SJCRH30 (cell line): ENCODE data around the gene MEF2C. TPM values are rescaled to one million over a fixed set of nuclear protein-coding genes. Genes with fewer than 3 reads are reported as not detected.
A peak's percentile ranks its signal among the peaks of the same experiment; 100 is the strongest.

Experiments
- DNase-seq, 2 experiments: peaks; one replicate each; pipeline ENCODE4 v3.0.0-alpha.2; 2015 to 2020
- H3K27ac ChIP-seq: fragments of 250-450 bp; sonication (Bioruptor Pico); 2 replicates; pipeline ENCODE4 v1.5.1; 2020; ENCODE audit warnings: mild to moderate bottlenecking, moderate library complexity
- H3K27me3 ChIP-seq: fragments of 250-450 bp; sonication (Bioruptor Pico); 2 replicates; pipeline ENCODE4 v1.5.1; 2020; ENCODE audit warnings: mild to moderate bottlenecking, moderate library complexity
- H3K36me3 ChIP-seq: fragments of 250-450 bp; sonication (Bioruptor Pico); 2 replicates; pipeline ENCODE4 v1.5.1; 2020; ENCODE audit warnings: mild to moderate bottlenecking, moderate library complexity
- H3K4me1 ChIP-seq: fragments of 250-450 bp; sonication (Bioruptor Pico); 2 replicates; pipeline ENCODE4 v1.5.1; 2020; ENCODE audit warnings: mild to moderate bottlenecking, moderate library complexity
- H3K4me3 ChIP-seq: fragments of 250-450 bp; sonication (Bioruptor Pico); 2 replicates; pipeline ENCODE4 v1.5.1; 2020; ENCODE audit warnings: mild to moderate bottlenecking, moderate library complexity
- H3K9me3 ChIP-seq: fragments of 250-450 bp; sonication (Bioruptor Pico); replicated peaks from 2 replicates; pipeline ENCODE4 v1.5.1; 2020; ENCODE audit warnings: mild to moderate bottlenecking, moderate library complexity
- total RNA-seq: library from RNA; depleted of rRNA; stranded (reverse); fragments of >200 nt; shearing (Covaris generic); gene quantifications from 2 replicates; pipeline ENCODE4 v1.2.3, GENCODE V29; 2014

The MEF2C gene
- total RNA-seq, 1 experiment from 2014 or later, result 67.2 TPM

DNA sequence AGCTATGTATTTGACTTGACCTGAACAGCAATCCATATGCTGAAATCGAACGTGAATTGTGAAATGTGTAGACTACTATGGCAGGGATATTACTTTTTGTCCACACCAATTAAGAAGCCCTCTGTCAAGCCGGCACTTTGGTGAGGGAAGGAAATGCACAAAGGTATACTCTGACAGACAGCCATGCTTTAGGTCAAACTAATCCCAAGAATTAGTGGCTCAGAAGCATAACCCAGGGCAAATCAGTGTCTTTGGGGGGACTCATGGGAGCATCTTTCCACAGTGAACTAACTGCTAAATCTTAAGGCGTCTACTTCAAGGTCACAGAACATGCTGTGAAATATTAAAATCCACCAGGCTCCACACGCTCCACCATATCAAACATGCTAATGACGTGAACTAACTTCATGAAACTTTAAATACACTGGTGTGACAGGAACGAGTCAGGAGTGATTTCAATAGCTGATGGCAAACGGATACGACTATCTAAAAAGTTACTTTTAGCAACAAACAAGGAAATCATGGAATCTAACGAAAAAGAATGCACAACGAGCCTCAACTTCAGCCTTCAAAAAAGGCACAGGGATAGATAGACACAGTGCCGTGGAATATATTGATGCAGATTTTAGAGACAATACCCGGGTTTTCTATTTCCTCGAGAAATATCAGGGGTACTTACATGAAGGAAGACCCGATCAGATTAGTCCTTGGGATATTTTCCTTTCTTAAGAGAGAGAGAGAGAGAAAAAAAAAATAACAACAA, 527 bp downstream of the MEF2C start:
- H3K27ac ChIP-seq, result peak overlapping the region; percentile 74
- H3K4me3 ChIP-seq, result peak overlapping the region; percentile 67
- peak; percentile 24 to 50 for DNase-seq
- peaks cover 21% of the 10 kb centered on the region for H3K4me1 ChIP-seq
- H3K27me3 ChIP-seq, result no peaks in the 10 kb centered on the region
- H3K9me3 ChIP-seq, result no peaks in the 10 kb centered on the region
- H3K36me3 ChIP-seq, result peaks cover 12% of the 10 kb centered on the region

DNA sequence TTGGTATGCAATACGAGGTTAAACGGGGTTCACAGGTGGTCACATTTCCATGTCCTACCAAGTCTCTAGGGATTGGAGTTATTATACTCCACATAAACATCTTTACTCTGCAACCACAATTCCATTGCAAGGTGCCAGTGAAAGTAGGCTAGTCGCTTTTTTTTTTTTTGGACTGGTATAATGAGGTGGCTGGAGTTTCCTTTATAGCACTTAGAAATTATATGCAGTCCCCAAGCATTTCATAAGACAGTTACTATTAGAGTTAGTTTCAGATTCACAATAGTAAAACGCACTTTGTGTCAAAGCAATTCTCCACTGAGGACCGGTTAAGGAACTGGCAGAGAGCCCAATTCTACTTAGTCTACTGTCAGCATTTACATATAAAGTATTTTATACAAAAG, 1.4 kb downstream of the MEF2C start:
- Histone ChIP-seq H3K9me3 (no peaks in the 10 kb centered on the region), H3K4me1 (peaks cover 21% of the 10 kb centered on the region), H3K27me3 (no peaks in the 10 kb centered on the region), H3K4me3 (peak overlapping the region; percentile 67), H3K36me3 (peaks cover 14% of the 10 kb centered on the region), H3K27ac (peak overlapping the region; percentile 74; the same call in 1 of the 2 replicates)
- DNase-seq, result peak in 1 of 2 experiments; percentile 46

DNA sequence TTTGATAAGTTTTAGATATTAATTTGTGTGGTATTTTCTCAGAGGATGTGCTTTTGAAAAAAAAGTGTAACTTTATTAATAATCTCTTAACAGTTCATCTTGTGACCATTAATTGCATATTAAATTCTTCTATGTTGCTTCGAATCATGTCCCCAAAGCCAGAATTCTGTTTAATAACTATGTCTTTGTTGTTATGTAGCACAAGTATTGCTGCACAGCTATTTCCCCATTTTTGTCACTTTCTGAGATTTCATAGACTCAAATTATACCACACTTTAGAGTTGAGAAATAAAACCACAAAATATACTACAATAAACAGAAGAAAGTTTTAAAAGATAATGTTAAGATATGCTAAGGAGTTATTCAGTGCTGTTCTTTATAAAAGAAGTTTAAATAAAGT, 2.8 kb downstream of the MEF2C start:
- Histone ChIP-seq H3K36me3 (peaks cover 14% of the 10 kb centered on the region), H3K4me3 (no peak overlapping the region), H3K27ac (no peak overlapping the region), H3K27me3 (no peaks in the 10 kb centered on the region), H3K4me1 (peaks cover 12% of the 10 kb centered on the region), H3K9me3 (no peaks in the 10 kb centered on the region)
- no peak for DNase-seq

DNA sequence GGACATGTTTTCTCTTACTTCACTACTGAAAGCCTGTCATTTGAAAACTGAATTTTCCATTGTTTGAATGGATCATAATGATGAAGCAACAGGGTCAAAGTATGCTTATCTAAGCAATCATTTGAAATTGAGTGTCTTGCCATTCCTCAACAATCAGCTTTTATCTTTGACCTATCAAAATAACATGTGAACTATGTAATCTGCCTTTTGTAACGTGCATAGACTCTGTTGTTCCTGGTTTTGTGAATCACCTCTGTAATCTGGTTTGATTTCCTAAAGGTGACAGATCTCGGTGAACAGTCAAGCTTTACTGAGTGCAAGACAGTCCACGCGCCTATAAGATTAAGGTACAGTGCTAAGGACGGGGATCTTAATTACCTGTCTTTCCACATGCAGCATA, 3.3 kb downstream of the MEF2C start:
- H3K36me3 ChIP-seq, result peaks cover 14% of the 10 kb centered on the region
- no peak for DNase-seq
- no peak overlapping the region for H3K4me3 ChIP-seq
- peaks cover 10% of the 10 kb centered on the region for H3K4me1 ChIP-seq
- no peak overlapping the region for H3K27ac ChIP-seq
- H3K27me3 ChIP-seq, result no peaks in the 10 kb centered on the region
- no peaks in the 10 kb centered on the region for H3K9me3 ChIP-seq

DNA sequence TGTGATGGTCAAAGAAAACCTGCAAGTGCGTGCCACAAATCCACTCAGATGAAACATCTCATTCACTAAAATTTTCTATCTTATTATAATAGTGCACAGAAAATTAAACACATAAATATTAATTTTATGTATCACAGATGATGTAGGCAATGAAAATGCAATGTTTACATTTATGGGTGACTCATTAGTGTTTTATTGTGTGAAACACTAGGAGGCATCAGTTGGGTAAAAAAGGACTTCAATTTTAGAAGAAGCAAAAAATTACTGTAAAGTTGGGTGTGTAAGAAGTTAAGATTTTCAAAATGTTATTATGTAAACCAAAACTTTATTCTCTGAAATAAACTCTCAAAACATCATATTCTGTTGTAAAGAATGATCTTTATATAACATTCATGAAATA, 4.0 kb downstream of the MEF2C start:
- Histone ChIP-seq H3K27ac (no peak overlapping the region), H3K4me3 (no peak overlapping the region), H3K36me3 (peaks cover 14% of the 10 kb centered on the region), H3K4me1 (peaks cover 10% of the 10 kb centered on the region), H3K27me3 (no peaks in the 10 kb centered on the region), H3K9me3 (no peaks in the 10 kb centered on the region)
- no peak for DNase-seq

DNA sequence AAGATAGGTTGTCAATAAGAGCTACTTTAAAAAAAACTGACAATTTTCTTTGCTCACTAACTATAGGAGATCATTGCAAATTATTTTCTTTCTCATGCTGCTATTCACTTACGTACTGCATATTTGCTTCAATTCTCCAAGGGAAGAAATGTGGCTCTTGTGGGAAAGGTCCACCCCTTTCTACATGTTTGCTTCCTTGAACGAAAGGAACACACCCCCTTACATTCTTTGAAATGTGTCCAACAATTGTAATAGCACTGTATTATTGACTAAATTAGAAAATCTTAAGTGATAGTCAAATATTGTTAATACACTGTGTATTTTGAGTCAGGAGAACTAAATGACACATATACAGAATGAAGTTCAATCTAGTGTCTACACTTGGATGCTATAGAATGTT, 5.2 kb downstream of the MEF2C start:
- peaks cover 10% of the 10 kb centered on the region for H3K4me1 ChIP-seq
- no peak overlapping the region for H3K27ac ChIP-seq
- no peaks in the 10 kb centered on the region for H3K9me3 ChIP-seq
- H3K27me3 ChIP-seq, result no peaks in the 10 kb centered on the region
- peaks cover 16% of the 10 kb centered on the region for H3K36me3 ChIP-seq
- no peak for DNase-seq
- H3K4me3 ChIP-seq, result no peak overlapping the region

DNA sequence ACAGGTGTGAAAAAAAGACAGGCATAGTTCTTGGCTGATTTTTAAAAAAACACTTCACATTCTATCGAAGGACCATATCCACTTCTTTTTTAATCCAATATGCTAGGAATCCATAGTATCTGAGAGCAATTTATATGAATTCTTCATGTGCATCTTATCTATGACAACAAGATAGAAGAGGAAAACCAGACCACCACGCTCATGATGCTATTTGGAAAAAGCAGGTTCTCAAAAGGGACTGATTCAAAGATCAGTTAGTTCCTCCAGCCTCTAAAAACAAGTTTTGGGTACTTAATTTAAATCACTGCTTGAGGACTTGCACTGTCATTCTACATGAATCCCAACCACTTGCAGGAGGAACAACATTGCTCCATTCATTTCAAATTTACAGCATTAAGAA, 6.3 kb downstream of the MEF2C start:
- no peak overlapping the region for H3K27ac ChIP-seq
- H3K4me3 ChIP-seq, result no peak overlapping the region

DNA sequence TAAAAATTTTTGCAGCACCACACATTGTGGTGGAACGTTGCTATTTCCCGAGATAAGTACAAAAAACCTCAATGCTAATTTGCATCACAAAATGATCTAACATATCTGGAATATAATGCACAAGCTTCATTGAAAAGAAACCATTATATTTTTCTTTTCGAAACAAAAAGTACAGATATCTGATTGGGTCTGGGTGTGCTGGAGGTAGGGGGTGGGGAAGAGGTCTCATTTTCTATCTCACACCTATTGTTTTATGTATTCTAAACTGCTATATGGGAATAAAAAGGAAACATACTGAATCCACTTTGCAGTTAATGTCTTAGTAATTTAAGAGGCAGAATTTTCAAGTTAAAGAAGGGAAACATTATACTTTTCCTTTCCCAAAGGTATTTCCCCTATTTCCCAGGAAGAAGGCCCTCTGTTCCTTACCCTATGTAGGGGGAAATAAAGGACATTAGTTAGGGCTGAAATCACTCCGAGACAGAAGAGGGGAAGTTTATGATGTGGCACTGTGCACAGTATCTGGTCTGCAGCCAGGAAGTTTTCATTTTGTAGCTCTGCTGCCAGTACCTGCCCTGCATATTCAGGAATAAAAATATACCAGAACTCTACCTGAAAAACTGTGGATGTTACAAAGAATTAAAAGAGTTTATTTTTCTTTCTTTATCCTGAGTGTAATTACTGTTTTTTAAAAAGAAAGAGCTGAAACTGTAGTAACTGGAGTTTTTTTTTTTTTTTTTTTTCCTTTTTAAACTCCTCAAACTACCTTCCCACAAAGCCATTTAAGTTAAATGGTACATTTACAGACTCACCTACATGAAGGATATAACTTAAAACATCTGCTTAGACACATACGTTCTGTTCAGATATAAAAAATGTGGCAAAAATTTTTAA, 7.4 kb downstream of the MEF2C start:
- DNase-seq, result no peak
- H3K27ac ChIP-seq, result no peak overlapping the region
- H3K4me1 ChIP-seq, result peaks cover 10% of the 10 kb centered on the region
- no peaks in the 10 kb centered on the region for H3K9me3 ChIP-seq
- no peak overlapping the region for H3K4me3 ChIP-seq
- peaks cover 24% of the 10 kb centered on the region for H3K36me3 ChIP-seq
- no peaks in the 10 kb centered on the region for H3K27me3 ChIP-seq

More for the DNA sequence above, 6.3 kb downstream of the MEF2C start:
- DNase-seq, result no peak
- Histone ChIP-seq H3K36me3 (peaks cover 19% of the 10 kb centered on the region), H3K27me3 (no peaks in the 10 kb centered on the region), H3K9me3 (no peaks in the 10 kb centered on the region), H3K4me1 (peaks cover 10% of the 10 kb centered on the region)

DNA sequence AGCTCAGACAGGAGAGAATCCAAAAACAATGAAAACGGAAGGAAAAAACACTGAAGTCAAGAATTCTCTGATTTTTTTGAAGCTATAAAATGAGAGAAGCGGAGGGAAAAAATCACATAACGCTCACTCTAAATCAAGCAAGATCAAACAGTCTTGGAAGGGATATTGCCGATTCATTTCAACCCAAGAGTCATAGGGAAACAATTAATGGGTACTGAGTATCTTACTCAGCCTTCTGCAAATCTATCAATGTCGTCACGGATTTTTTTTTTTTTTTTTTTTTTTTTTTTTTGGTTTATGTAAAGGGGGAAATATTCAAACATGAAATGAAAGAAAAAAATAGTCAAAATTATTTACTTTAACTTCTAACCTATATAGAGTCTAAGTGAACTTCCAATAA, 9.5 kb downstream of the MEF2C start:
- Histone ChIP-seq H3K27ac (no peak overlapping the region), H3K4me3 (no peak overlapping the region)

DNA sequence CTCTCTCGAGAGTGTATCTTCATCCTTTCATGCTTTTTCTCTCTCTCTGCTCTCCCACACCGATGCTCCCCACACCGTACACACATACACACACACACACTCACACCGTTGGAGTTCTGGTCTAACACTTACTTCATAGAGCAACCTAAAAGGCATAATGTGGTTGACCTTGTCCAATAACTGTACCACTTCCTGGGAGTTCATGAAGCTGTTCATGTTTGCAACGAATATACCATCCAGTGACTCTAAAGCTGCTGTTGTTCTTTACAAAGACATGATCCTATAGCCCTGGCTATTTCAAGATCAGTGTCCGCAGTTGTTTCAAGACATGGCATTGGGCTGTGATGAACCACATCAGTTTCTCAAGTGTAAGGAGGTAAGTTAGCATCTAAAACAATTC, 10.0 kb downstream of the MEF2C start:
- DNase-seq, result no peak
- H3K4me1 ChIP-seq, result no peaks in the 10 kb centered on the region
- no peak overlapping the region for H3K4me3 ChIP-seq
- H3K27me3 ChIP-seq, result no peaks in the 10 kb centered on the region
- H3K36me3 ChIP-seq, result peaks cover 26% of the 10 kb centered on the region
- no peaks in the 10 kb centered on the region for H3K9me3 ChIP-seq
- no peak overlapping the region for H3K27ac ChIP-seq

More for the DNA sequence above, 9.5 kb downstream of the MEF2C start:
- Histone ChIP-seq H3K4me1 (no peaks in the 10 kb centered on the region), H3K36me3 (peaks cover 28% of the 10 kb centered on the region), H3K9me3 (no peaks in the 10 kb centered on the region), H3K27me3 (no peaks in the 10 kb centered on the region)
- no peak for DNase-seq

DNA sequence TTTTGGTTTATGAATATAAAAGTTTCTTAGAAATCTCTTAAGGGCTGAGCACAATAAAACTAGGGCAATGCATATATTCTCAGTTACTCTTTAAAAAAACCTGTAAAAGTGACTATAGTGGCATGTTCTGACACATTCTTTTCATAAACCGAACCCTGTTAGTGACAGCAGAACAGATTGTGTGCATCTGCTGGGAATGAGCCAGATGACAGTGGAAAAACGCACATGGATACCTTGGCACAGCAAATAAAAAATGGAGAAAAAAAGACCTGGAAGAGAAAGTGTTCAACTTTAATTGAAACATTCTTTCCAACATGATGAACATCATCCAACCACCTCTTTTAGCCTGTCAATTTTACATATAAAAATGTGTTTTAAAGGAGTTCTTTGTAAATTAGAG, 12.7 kb downstream of the MEF2C start:
- Histone ChIP-seq H3K27me3 (no peaks in the 10 kb centered on the region), H3K4me1 (no peaks in the 10 kb centered on the region), H3K27ac (no peak overlapping the region), H3K9me3 (no peaks in the 10 kb centered on the region), H3K4me3 (no peak overlapping the region), H3K36me3 (peaks cover 23% of the 10 kb centered on the region)
- no peak for DNase-seq

DNA sequence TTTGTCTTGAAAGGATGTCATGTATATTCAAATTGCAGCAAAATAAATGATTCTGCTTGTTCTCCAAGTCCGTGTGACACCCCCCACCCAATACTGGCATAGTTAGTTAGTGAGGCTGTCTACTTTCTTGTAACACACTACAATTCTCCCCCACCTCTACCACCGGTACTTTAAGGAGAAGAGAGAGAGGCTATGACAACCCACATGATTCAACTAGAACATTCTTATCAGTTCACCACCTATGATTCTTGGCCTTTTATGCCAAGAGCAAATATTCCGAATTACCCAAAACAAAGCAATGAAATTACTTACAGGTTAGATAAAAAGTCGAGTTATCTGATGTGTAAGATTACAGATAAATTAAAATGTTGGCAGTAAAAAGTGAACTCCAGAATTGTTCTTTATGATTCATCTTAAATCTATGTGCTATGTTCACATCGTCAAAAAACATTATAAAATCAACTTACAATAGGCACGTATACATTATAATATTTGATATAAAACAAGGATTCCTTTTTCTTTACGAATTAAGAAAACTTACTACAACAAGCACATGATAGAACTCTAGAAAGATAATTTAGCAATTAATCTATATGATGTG, 14.4 kb downstream of the MEF2C start:
- Histone ChIP-seq H3K4me1 (no peaks in the 10 kb centered on the region), H3K27ac (no peak overlapping the region), H3K36me3 (peaks cover 24% of the 10 kb centered on the region), H3K4me3 (no peak overlapping the region), H3K9me3 (no peaks in the 10 kb centered on the region), H3K27me3 (no peaks in the 10 kb centered on the region)
- DNase-seq, result no peak

DNA sequence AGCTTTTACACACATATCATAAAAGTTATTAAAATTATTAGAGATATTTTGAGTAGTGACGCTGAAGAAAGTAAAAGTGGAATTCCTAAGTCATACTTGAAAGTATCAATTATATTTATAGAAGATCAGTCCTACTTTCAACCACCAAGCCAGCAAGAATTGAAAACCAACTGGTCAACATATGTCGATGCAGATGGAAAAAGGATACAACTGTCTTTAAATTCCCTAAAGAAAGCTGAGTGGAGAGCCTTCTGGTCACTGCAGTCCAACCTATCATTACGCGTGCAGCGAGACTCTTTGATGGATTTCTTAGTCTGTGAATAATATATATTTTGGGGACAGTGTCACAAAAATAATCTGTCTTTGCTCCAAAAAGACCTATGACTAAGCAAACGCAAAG, 15.3 kb downstream of the MEF2C start:
- Histone ChIP-seq H3K36me3 (peaks cover 22% of the 10 kb centered on the region), H3K4me3 (no peak overlapping the region), H3K27ac (no peak overlapping the region), H3K4me1 (no peaks in the 10 kb centered on the region), H3K9me3 (no peaks in the 10 kb centered on the region), H3K27me3 (no peaks in the 10 kb centered on the region)
- no peak for DNase-seq

DNA sequence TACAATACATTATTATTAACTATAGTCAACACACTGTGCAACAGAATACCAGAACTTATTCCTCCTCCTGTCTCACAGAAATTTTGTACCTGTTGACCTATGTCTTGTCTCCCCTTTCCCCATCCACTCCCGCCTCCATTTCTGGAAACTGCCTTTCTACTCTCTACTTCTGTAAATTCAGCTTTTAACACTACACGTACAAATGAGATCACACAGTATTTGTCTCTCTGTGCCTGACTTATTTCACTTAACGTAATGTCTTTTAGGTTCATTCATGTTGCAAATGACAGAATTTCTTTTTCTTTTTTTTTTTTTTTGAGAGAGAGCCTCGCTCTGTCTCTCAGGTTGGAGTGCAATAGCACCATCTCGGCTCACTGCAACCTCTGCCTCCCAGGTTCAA, 19.5 kb downstream of the MEF2C start:
- H3K27ac ChIP-seq, result no peak overlapping the region
- H3K9me3 ChIP-seq, result no peaks in the 10 kb centered on the region
- no peak overlapping the region for H3K4me3 ChIP-seq
- peaks cover 21% of the 10 kb centered on the region for H3K36me3 ChIP-seq
- no peaks in the 10 kb centered on the region for H3K4me1 ChIP-seq
- no peaks in the 10 kb centered on the region for H3K27me3 ChIP-seq
- DNase-seq, result no peak

DNA sequence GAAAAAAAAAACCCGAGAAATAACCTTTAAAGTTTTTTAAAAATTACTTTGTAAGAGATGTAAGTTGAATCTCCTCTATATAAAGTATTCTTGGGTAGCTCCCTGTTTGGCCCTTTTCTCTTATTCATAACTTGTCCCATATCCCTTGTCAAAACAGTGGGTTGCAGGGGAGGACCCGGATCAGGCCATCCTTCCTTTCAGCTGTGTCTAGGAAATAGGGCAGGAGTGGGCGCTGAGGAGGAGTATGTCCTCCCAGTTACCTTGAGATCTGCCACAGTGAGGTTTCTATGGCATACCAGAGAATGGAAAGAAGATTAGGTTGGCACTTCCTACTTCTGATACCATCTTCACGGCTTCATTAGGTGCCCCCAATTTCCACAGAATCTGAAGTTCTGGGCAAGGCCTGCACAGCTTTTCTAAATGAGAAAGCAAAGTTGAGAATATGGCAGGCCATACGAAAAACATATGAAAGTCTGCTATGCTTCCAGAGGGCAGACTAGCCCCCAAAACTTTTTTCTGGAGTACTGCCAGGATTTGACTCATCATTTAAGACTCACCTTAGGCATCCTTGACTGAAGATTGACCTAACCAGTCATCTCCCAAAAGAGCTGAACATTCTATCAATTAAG, 20.3 kb downstream of the MEF2C start:
- Histone ChIP-seq H3K36me3 (peaks cover 25% of the 10 kb centered on the region), H3K4me1 (no peaks in the 10 kb centered on the region), H3K27me3 (no peaks in the 10 kb centered on the region), H3K4me3 (no peak overlapping the region), H3K27ac (no peak overlapping the region), H3K9me3 (no peaks in the 10 kb centered on the region)
- DNase-seq, result no peak
